ENCODE data around the gene HS2ST1.

- TF ChIP-seq POLR2A (IDR thresholded peaks at IDR 0.05): no peak
- no peak for TF ChIP-seq CTCF (IDR thresholded peaks at IDR 0.05)
- no peak for TF ChIP-seq EP300 (IDR thresholded peaks at IDR 0.05)
Observed at GRCh38 chr1:86975993-86976550, 61.6 kb downstream of the HS2ST1 start.

Data from ovary (tissue), 3 donors.